ENCODE results near the gene KAZALD1. TPM values are rescaled to one million over a fixed set of nuclear protein-coding genes. Genes with fewer than 3 reads are reported as not detected.

The KAZALD1 gene
- total and polyA plus RNA-seq, 11 donors = 1.9 to 11.1 (median 7.4) TPM

- intact Hi-C loops (cut with DNase I) = loop anchor here in 1 of 10 donors (5.0 kb wide), 1 partner anchor 41 kb away; the partner anchor contains the start of genes MRPL43 and TWNK
- Histone ChIP-seq H3K4me3 (no peak overlapping the region), H3K36me3 (no peaks in the 10 kb centered on the region), H3K27ac (no peak overlapping the region), H3K4me1 (peaks cover 0 to 36% (median 18%) of the 10 kb centered on the region in 12 donors), H3K27me3 (no peaks in the 10 kb centered on the region), H3K9me3 (no peaks in the 10 kb centered on the region)
- DNase-seq = no peak
- WGBS, 4 donors = 70 to 80% (median 73%) methylated on average over 7 of the region's 7 CpGs
- no peak for TF ChIP-seq POLR2A (IDR thresholded peaks at IDR 0.05)
- TF ChIP-seq, protein P1, sequence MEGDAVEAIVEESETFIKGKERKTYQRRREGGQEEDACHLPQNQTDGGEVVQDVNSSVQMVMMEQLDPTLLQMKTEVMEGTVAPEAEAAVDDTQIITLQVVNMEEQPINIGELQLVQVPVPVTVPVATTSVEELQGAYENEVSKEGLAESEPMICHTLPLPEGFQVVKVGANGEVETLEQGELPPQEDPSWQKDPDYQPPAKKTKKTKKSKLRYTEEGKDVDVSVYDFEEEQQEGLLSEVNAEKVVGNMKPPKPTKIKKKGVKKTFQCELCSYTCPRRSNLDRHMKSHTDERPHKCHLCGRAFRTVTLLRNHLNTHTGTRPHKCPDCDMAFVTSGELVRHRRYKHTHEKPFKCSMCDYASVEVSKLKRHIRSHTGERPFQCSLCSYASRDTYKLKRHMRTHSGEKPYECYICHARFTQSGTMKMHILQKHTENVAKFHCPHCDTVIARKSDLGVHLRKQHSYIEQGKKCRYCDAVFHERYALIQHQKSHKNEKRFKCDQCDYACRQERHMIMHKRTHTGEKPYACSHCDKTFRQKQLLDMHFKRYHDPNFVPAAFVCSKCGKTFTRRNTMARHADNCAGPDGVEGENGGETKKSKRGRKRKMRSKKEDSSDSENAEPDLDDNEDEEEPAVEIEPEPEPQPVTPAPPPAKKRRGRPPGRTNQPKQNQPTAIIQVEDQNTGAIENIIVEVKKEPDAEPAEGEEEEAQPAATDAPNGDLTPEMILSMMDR (IDR thresholded peaks at IDR 0.05) = no peak
- ATAC-seq = no peak
Measured at GRCh38 chr10:101028446-101029337, 33.1 kb upstream of the KAZALD1 start.

- DNase-seq = no peak
- intact Hi-C loops (cut with DNase I) = loop anchor here in 4 of 10 donors (5.0 kb wide), 3 partner anchors 32 to 42 kb away; partner anchors contain the start of genes MRPL43 (in 2 of the 4), TWNK (in 2 of the 4) and LZTS2 (in 1 of the 4)
Measured at GRCh38 chr10:101029520-101030295, 32.1 kb upstream of the KAZALD1 start.

GRCh38 chr10:101030496-101031127 is 31.2 kb upstream of the KAZALD1 start:
- 14 to 32% (median 15%) methylated on average over 5 to 25 of the region's 25 CpGs for WGBS, 4 donors
- peak overlapping the region; percentile 57 to 94 (median 72) for H3K4me3 ChIP-seq
- peaks cover 0 to 39% (median 20%) of the 10 kb centered on the region in 12 donors for H3K4me1 ChIP-seq
- ATAC-seq (no peak), DNase-seq (no peak)
- H3K36me3 ChIP-seq = peaks cover 0 to 13% (median 12%) of the 10 kb centered on the region in 9 donors
- no peaks in the 10 kb centered on the region for H3K27me3 ChIP-seq
- intact Hi-C loops (cut with DNase I) = loop anchor here in 3 of 10 donors (5.0 kb wide), 3 partner anchors 33 to 43 kb away; partner anchors contain the start of genes LZTS2 (in 1 of the 3), MRPL43 (in 1 of the 3) and TWNK (in 1 of the 3)
- H3K27ac ChIP-seq = peak overlapping the region in 9 of 12 donors; percentile 87 to 98 (median 96)
- TF ChIP-seq POLR2A (IDR thresholded peaks at IDR 0.05) = no peak
- TF ChIP-seq, protein P1 (IDR thresholded peaks at IDR 0.05) = no peak
- H3K9me3 ChIP-seq = no peaks in the 10 kb centered on the region

More at GRCh38 chr10:101029520-101030295, 32.1 kb upstream of the KAZALD1 start:
- no peak for TF ChIP-seq POLR2A (IDR thresholded peaks at IDR 0.05)
- TF ChIP-seq, protein P1 (IDR thresholded peaks at IDR 0.05) = no peak
- no peaks in the 10 kb centered on the region for H3K27me3 ChIP-seq
- peaks cover 0 to 4% (median 3%) of the 10 kb centered on the region in 9 donors for H3K36me3 ChIP-seq
- H3K9me3 ChIP-seq = no peaks in the 10 kb centered on the region
- 63 to 75% (median 65%) methylated on average over 23 to 27 of the region's 27 CpGs for WGBS, 4 donors
- H3K4me3 ChIP-seq = no peak overlapping the region
- peaks cover 0 to 39% (median 20%) of the 10 kb centered on the region in 12 donors for H3K4me1 ChIP-seq
- no peak for ATAC-seq
- H3K27ac ChIP-seq = no peak overlapping the region
